ENCODE measurements around the gene IL17C. TPM values are rescaled to one million over a fixed set of nuclear protein-coding genes. Genes with fewer than 3 reads are reported as not detected.
A peak's percentile ranks its signal among the peaks of the same experiment; 100 is the strongest.

Gene IL17C
- total and polyA plus RNA-seq, 7 experiments from 2014 or later: 0.37 TPM; not detected in 6

- H3K36me3 ChIP-seq (ENCODE audit: control insufficient read depth in 2 of 3, insufficient read depth in 3 of 3, low read length in 3 of 3): peaks cover 0 to 56% (median 13%) of the 10 kb centered on the region in 3 experiments
- Mint-ChIP-seq H3K4me1 (peaks cover 16 to 22% (median 17%) of the 10 kb centered on the region in 7 donors), H3K27ac (no peak overlapping the region), H3K9me3 (no peaks in the 10 kb centered on the region), H3K27me3 (no peaks in the 10 kb centered on the region), H3K36me3 (peaks cover 0 to 9% (median 0%) of the 10 kb centered on the region in 5 donors), H3K4me3 (peak overlapping the region in 1 of 10 donors; percentile 51)
- no peak overlapping the region for H3K4me3 ChIP-seq (ENCODE audit: low read length)
- POLR2A ChIA-PET: interaction anchor here (1.1 to 1.2 kb wide), 2 partner anchors 15 to 23 kb away, joined by 3 to 5 read pairs; partner anchors contain the start of gene MVD
- no peak for DNase-seq
- intact Hi-C loops (cut with micrococcal nuclease): no loop called here
- no peaks in the 10 kb centered on the region for H3K9me3 ChIP-seq (ENCODE audit: control insufficient read depth in 2 of 3, low read length in 3 of 3)
- H3K27ac ChIP-seq (ENCODE audit: low read depth, low read length): no peak overlapping the region
- ATAC-seq: no peak
- H3K27me3 ChIP-seq (ENCODE audit: control insufficient read depth in 2 of 2, insufficient read depth in 2 of 2, low read length in 2 of 2): no peaks in the 10 kb centered on the region
- H3K4me1 ChIP-seq (ENCODE audit: control insufficient read depth in 2 of 2, insufficient read depth in 2 of 2, low read length in 2 of 2): peaks cover 17 to 22% of the 10 kb centered on the region in 2 donors
- CTCF ChIA-PET: no interaction called here
Observed at GRCh38 chr16:88677721-88678120, 39.3 kb downstream of the IL17C start.

- no peaks in the 10 kb centered on the region for H3K27me3 Mint-ChIP-seq
- Histone ChIP-seq H3K4me1 (ENCODE audit: control insufficient read depth in 2 of 2, insufficient read depth in 2 of 2, low read length in 2 of 2) (peaks cover 17 to 22% of the 10 kb centered on the region in 2 donors), H3K27me3 (ENCODE audit: control insufficient read depth in 2 of 2, insufficient read depth in 2 of 2, low read length in 2 of 2) (no peaks in the 10 kb centered on the region), H3K27ac (ENCODE audit: low read depth, low read length) (no peak overlapping the region), H3K9me3 (ENCODE audit: control insufficient read depth in 2 of 3, low read length in 3 of 3) (no peaks in the 10 kb centered on the region), H3K4me3 (ENCODE audit: low read length) (no peak overlapping the region), H3K36me3 (ENCODE audit: control insufficient read depth in 2 of 3, insufficient read depth in 3 of 3, low read length in 3 of 3) (peaks cover 0 to 56% (median 13%) of the 10 kb centered on the region in 3 experiments)
- peaks cover 0 to 9% (median 0%) of the 10 kb centered on the region in 5 donors for H3K36me3 Mint-ChIP-seq
- ChIA-PET POLR2A (interaction anchor here (1.1 to 4.1 kb wide), 3 partner anchors 13 to 24 kb away, joined by 3 to 47 read pairs (median 5); no protein-coding TSS in a partner anchor), CTCF (no interaction called here)
- ATAC-seq: no peak
- peaks cover 16 to 26% (median 20%) of the 10 kb centered on the region in 7 donors for H3K4me1 Mint-ChIP-seq
- H3K9me3 Mint-ChIP-seq: no peaks in the 10 kb centered on the region
- intact Hi-C loops (cut with micrococcal nuclease): no loop called here
- no peak overlapping the region for H3K27ac Mint-ChIP-seq
- DNase-seq: no peak
- H3K4me3 Mint-ChIP-seq: no peak overlapping the region
Observed at GRCh38 chr16:88678224-88678979, 40.0 kb downstream of the IL17C start.

DNA sequence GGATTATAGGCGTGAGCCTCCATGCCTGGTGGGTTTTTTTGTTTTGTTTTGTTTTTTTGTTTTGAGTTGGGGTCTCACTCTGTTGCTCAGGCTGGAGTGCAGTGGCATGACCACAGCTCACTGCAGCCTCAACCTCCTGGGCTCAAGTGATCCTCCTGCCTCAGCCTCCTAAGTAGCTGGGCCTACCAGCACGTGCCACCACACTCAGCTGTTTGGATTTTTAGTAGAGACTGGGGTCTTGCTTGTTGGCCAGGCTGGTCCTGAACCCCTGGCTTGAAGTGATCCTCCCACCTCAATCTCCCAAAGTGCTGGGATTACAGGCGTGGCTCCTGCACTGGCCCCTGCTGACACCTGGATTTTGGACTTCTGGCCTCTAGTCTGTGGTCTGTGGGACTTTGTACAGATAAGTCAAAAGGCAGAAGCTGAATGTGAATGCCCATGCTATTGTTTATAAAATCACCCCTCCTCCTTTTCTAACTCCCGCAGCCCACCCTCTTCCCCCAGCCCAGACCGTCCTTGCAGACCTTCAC, 42.2 kb downstream of the IL17C start:
- H3K36me3 Mint-ChIP-seq: peaks cover 0 to 14% (median 0%) of the 10 kb centered on the region in 5 donors
- peaks cover 22 to 47% (median 32%) of the 10 kb centered on the region in 7 donors for H3K4me1 Mint-ChIP-seq
- Histone ChIP-seq H3K36me3 (ENCODE audit: control insufficient read depth in 2 of 3, insufficient read depth in 3 of 3, low read length in 3 of 3) (peaks cover 0 to 52% (median 13%) of the 10 kb centered on the region in 3 experiments), H3K27ac (ENCODE audit: low read depth, low read length) (peak overlapping the region; percentile 4), H3K4me1 (ENCODE audit: control insufficient read depth in 2 of 2, insufficient read depth in 2 of 2, low read length in 2 of 2) (peaks cover 23 to 38% of the 10 kb centered on the region in 2 donors), H3K27me3 (ENCODE audit: control insufficient read depth in 2 of 2, insufficient read depth in 2 of 2, low read length in 2 of 2) (no peaks in the 10 kb centered on the region), H3K4me3 (ENCODE audit: low read length) (no peak overlapping the region), H3K9me3 (ENCODE audit: control insufficient read depth in 2 of 3, low read length in 3 of 3) (no peaks in the 10 kb centered on the region)
- ChIA-PET CTCF (interaction anchor here (0.5 to 1.0 kb wide), 4 partner anchors 11 to 560 kb away, joined by 3 to 4 read pairs (median 3); no protein-coding TSS in a partner anchor), POLR2A (interaction anchor here (0.7 to 4.1 kb wide), 6 partner anchors 9 to 110 kb away, joined by 5 to 47 read pairs (median 6); partner anchors contain the start of genes CTU2 and RNF166)
- no peaks in the 10 kb centered on the region for H3K27me3 Mint-ChIP-seq
- H3K9me3 Mint-ChIP-seq: no peaks in the 10 kb centered on the region
- ATAC-seq (no peak), DNase-seq (no peak)
- peak overlapping the region in 6 of 10 donors; percentile 74 to 86 (median 82) for H3K4me3 Mint-ChIP-seq
- intact Hi-C loops (cut with micrococcal nuclease): loop anchor here (1.0 to 10.0 kb wide), 4 partner anchors 17 to 226 kb away; partner anchors contain the start of genes CYBA (in 1 of the 2), MVD (in 1 of the 2) and ZFPM1 (in 1 of the 2)
- peak overlapping the region in 7 of 9 donors; percentile 42 to 94 (median 89) for H3K27ac Mint-ChIP-seq

DNA sequence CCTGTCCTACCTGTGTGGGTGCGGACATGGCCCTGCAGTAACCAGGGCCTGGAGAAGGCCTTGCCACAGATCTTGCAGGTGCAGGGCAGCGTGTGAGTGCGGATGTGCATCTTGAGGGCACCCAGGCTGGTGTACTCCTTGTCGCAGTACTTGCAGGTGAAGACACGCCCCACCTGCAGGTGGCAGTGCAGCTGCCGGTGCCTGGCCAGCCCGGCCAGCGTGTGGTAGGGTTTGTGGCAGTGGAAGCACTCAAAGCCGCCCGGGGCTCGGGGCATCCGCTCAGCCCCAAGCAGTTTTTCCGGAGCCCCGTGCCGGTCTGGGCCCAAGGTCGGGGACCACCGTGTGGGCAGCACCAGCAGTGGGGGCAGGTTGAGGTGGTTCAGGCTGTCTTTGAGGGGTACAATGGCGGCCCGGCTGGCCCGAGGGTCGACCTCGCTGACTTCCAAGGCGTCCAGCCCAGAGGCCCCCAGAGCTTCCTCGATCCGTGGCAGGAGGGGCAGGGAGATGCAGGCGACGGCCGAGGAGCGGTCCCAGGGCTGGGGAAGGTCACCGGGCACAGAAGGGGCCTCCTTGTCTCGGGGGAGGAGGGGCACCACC, 42.8 kb downstream of the IL17C start:
- Mint-ChIP-seq H3K27ac (peak overlapping the region; percentile 87 to 95 (median 94)), H3K4me3 (peak overlapping the region; percentile 66 to 86 (median 82)), H3K9me3 (no peaks in the 10 kb centered on the region), H3K36me3 (peaks cover 0 to 14% (median 0%) of the 10 kb centered on the region in 5 donors), H3K27me3 (no peaks in the 10 kb centered on the region), H3K4me1 (peaks cover 22 to 47% (median 32%) of the 10 kb centered on the region in 7 donors)
- CTCF ChIA-PET: interaction anchor here (0.5 to 1.0 kb wide), 3 partner anchors 15 to 559 kb away, joined by 3 to 4 read pairs (median 3); no protein-coding TSS in a partner anchor
- peak overlapping the region; percentile 35 for H3K4me3 ChIP-seq (ENCODE audit: low read length)
- no peaks in the 10 kb centered on the region for H3K27me3 ChIP-seq (ENCODE audit: control insufficient read depth in 2 of 2, insufficient read depth in 2 of 2, low read length in 2 of 2)
- DNase-seq: peak in 4 of 9 donors; percentile 41 to 58 (median 52)
- H3K27ac ChIP-seq (ENCODE audit: low read depth, low read length): peak overlapping the region; percentile 67
- POLR2A ChIA-PET: interaction anchor here (0.7 to 4.1 kb wide), 9 partner anchors 9 to 31 kb away, joined by 3 to 47 read pairs (median 4); partner anchors contain the start of genes CTU2 and RNF166
- intact Hi-C loops (cut with micrococcal nuclease): loop anchor here (1.0 to 10.0 kb wide), 4 partner anchors 18 to 226 kb away; partner anchors contain the start of genes CYBA (in 1 of the 2), MVD (in 1 of the 2) and ZFPM1 (in 1 of the 2)
- H3K9me3 ChIP-seq (ENCODE audit: control insufficient read depth in 2 of 3, low read length in 3 of 3): no peaks in the 10 kb centered on the region
- H3K4me1 ChIP-seq (ENCODE audit: control insufficient read depth in 2 of 2, insufficient read depth in 2 of 2, low read length in 2 of 2): peaks cover 23 to 38% of the 10 kb centered on the region in 2 donors
- peak; percentile 44 for ATAC-seq
- peaks cover 0 to 47% (median 13%) of the 10 kb centered on the region in 3 experiments for H3K36me3 ChIP-seq (ENCODE audit: control insufficient read depth in 2 of 3, insufficient read depth in 3 of 3, low read length in 3 of 3)

GRCh38 chr16:88681709-88682451, 43.5 kb downstream of the IL17C start:
- peak in 7 of 9 donors; percentile 51 to 69 (median 62) for DNase-seq
- Histone ChIP-seq H3K4me1 (ENCODE audit: control insufficient read depth in 2 of 2, insufficient read depth in 2 of 2, low read length in 2 of 2) (peaks cover 23 to 41% of the 10 kb centered on the region in 2 donors), H3K9me3 (ENCODE audit: control insufficient read depth in 2 of 3, low read length in 3 of 3) (no peaks in the 10 kb centered on the region), H3K27me3 (ENCODE audit: control insufficient read depth in 2 of 2, insufficient read depth in 2 of 2, low read length in 2 of 2) (no peaks in the 10 kb centered on the region), H3K36me3 (ENCODE audit: control insufficient read depth in 2 of 3, insufficient read depth in 3 of 3, low read length in 3 of 3) (peaks cover 0 to 40% (median 13%) of the 10 kb centered on the region in 3 experiments), H3K27ac (ENCODE audit: low read depth, low read length) (peak overlapping the region; percentile 67), H3K4me3 (ENCODE audit: low read length) (peak overlapping the region; percentile 35)
- peak overlapping the region; percentile 87 to 95 (median 94) for H3K27ac Mint-ChIP-seq
- H3K4me1 Mint-ChIP-seq: peaks cover 22 to 47% (median 32%) of the 10 kb centered on the region in 7 donors
- ATAC-seq: peak; percentile 63
- no peaks in the 10 kb centered on the region for H3K27me3 Mint-ChIP-seq
- intact Hi-C loops (cut with micrococcal nuclease): loop anchor here (1.0 to 10.0 kb wide), 4 partner anchors 19 to 227 kb away; partner anchors contain the start of genes MVD (in 2 of the 2), CYBA (in 1 of the 2) and ZFPM1 (in 1 of the 2)
- ChIA-PET CTCF (interaction anchor here (1.0 kb wide), 1 partner anchor 20 kb away, joined by 3 read pairs; no protein-coding TSS in a partner anchor), POLR2A (interaction anchor here (0.5 to 4.1 kb wide), 11 partner anchors 10 to 219 kb away, joined by 3 to 47 read pairs (median 3); partner anchors contain the start of genes CTU2, RNF166 and ZC3H18)
- peak overlapping the region; percentile 66 to 86 (median 82) for H3K4me3 Mint-ChIP-seq
- H3K9me3 Mint-ChIP-seq: no peaks in the 10 kb centered on the region
- H3K36me3 Mint-ChIP-seq: peaks cover 0 to 14% (median 0%) of the 10 kb centered on the region in 5 donors
